ENCODE results near the gene TEX14. TPM values are rescaled to one million over a fixed set of nuclear protein-coding genes. Genes with fewer than 3 reads are reported as not detected.
"Not testable (repeated sequence)": the region's sequence is repeated elsewhere in the genome, so short reads cannot be mapped to it uniquely, and the experiment has no call there.

TEX14 gene
- total RNA-seq, 1 donor from 2014 or later: 0.15 TPM

DNA sequence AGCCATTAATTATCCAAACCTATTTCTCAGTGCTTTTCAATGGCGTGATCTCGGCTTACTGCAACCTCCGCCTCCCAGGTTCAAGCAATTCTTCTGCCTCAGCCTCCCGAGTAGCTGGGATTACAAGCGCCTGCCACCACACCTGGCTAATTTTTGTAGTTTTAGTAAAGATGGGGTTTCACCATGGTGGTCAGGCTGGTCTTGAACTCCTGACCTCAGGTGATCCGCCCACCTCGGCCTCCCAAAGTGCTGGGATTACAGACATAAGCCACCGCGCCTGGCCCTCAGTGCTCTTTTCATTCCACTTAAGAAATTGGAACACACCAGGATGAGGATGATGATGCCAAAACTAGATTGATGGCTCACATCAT lies 32.1 kb downstream of the TEX14 start:
- intact Hi-C loops (cut with micrococcal nuclease); DNase-seq; ATAC-seq: not testable (repeated sequence)

DNA sequence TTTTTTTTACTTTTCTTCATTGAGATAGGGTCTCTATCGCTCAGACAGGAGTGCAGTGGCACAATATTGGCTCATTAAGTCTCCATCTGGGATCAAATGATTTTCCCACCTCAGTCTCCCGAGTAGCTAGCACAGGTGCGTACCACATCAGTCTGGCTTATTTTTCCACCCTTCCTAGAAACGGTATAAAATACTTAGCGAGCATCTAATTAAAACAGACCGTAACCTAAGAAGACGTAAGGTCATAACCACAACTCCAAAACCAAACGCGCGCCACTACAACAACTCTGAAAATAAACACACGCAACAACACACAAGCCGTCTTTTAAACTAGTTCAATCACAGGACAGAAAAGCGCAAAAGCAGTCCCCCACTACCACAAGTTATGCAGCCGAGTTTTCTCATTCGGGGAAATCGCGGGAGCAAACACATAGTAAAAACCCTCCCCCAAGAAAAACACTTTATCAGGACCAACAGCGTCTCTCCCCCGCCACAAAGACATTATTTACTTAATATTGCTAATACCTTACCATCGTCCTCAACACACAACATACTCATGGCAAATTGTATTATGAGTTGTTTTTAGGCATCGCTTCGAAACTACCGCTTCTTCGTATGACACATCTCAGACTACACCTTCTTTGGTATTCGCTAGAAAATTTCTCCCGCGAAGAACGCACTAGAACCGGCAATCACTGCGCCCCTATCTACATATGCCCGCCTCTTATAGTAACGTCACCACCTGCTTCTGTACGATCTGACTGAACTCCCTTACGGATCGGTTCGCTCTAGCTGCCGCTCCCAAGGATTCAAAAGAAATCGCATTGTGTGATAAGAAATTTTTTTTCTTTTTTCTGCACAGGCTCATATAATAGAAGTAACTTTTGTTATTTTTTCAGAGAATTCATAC lies 32.8 kb downstream of the TEX14 start:
- peak; percentile 97 for ATAC-seq
- DNase-seq: peak; percentile 50
- intact Hi-C loops (cut with micrococcal nuclease): no loop called here

DNA sequence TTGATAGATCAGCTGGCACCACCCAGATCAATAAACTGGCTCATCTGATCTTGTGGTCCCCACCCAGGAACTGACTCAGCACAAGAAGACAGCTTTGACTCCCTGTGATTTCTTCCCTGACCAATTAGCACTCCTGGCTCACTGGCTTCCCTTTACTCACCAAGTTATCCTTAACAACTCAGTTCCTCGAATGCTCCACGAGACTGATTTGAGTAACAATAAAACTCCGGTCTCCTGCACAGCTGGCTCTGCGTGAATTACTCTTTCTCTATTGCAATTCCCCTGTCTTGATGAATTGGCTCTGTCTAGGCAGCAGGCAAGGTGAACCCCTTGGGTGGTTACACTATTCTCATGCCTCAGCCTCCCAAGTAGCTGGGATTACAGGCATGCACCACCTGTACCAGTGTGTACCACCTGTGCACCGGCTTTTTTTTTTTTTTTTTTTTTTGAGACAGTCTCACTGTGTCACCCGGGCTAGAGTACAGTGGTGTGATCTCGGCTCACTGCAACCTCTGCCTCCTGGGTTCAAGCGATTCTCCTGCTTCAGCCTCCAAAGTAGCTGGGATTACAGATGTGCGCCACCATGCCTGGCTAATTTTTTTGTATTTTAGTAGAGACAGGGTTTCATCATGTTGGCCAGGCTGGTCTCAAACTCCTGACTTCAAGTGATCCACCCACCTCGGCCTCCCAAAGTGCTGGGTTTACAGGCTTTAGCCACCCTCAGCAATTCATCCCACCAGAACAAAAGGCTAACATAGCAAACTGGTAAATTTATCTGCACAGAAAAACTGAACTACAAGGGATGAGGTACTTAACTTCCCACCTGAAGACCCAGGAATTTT lies 33.7 kb downstream of the TEX14 start:
- ATAC-seq; DNase-seq; intact Hi-C loops (cut with micrococcal nuclease): not testable (repeated sequence)

DNA sequence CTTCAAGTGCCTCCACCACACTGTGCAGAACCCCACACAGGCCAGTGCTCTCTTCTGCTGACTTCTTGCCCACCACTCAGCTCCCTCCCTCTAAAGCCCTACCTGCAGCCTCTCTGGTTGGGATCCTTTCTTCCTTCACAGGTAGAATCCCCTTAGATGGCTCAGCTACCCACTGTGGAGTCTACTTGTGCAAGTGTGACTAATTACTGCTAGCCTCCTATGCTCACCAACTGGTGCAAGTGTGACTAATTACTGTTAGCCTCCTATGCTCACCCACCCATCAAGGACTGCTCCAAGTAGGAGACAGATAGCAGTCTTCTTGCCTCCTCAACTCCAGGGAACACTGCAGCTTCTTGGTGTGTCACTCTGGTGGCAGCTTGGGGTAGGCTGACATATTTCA lies 43.6 kb downstream of the TEX14 start:
- DNase-seq: no peak
- no peak for ATAC-seq
- intact Hi-C loops (cut with micrococcal nuclease): no loop called here

DNA sequence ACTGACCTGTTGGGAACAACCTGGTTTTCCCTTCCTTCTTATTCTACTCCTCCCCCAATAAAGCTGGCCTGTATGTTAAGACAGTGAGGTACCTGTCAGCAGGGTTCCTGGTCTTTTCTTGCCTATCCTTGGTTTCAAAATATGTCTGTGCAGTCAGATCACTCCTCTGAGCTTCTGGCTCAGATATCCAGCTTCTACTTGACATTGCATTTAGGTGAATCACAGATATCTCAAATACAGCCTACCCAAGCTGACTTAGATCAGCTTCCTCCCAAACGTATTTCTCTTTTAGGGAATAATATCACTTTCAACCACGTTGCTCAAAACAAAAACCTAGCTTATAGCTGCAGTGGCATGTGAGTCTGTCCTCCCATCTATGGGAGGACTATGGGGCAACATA lies 48.7 kb downstream of the TEX14 start:
- DNase-seq (no peak), ATAC-seq (no peak)
- intact Hi-C loops (cut with micrococcal nuclease): no loop called here

DNA sequence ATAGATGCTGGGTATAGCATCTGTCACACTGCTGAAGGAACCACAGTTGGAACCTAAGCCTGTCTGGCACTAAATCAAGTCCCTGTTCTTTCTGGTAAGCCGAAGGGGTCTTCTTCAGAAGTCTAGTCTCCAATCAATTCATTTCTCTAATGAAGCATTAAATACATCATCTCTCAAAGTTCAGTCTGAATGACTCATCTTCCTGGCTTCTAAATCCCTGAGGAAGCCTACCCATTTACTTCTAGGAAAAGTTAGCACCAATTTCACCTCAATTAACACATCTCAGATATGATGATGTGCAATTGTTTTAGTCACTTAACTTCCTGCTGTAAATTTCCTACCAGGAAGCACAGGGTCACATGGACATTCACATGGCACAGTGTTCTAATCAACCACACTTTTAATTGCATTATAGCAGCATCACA lies 49.9 kb downstream of the TEX14 start:
- no peak for ATAC-seq
- intact Hi-C loops (cut with micrococcal nuclease): no loop called here

DNA sequence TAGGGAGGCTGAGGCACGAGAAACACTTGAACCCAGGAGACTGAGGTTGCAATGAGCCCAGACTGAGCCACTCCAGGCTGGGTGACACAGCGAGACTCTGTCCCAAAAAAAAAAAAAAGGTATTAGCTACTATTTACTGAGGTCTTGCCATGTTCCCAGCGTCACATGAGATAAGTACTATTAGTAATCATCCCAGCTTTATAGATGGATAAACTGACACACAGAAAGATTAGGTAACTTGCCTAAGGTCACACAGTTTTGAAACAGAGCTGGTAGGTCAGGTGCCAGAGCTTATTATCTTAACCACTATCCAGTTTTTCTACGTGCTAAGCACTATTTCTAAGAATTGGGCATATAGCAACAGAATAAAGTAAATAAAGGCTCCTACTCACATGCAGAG lies 51.6 kb downstream of the TEX14 start:
- intact Hi-C loops (cut with micrococcal nuclease): no loop called here
- ATAC-seq (no peak), DNase-seq (no peak)

More for the DNA sequence above, 49.9 kb downstream of the TEX14 start:
- DNase-seq: no peak

DNA sequence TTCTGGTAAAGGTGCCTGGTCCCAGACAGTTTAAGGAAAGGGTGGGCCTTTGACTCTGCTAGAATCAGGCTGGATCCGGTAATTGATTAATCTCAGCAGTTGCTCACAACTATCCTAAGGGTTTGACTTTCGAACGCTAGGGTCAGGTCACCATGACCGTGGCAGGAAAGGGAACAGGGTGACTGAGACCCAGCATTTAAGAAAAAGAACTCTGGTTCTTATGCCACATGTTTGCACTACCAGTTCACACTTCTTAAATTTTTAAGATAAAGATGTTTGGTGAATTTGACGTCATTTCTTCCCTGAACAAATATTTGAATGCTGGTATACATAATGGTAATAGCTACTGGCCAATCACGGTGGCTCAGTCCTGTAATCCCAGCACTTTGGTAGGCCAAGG lies 52.2 kb downstream of the TEX14 start:
- no peak for ATAC-seq
- intact Hi-C loops (cut with micrococcal nuclease): no loop called here
- DNase-seq: no peak

DNA sequence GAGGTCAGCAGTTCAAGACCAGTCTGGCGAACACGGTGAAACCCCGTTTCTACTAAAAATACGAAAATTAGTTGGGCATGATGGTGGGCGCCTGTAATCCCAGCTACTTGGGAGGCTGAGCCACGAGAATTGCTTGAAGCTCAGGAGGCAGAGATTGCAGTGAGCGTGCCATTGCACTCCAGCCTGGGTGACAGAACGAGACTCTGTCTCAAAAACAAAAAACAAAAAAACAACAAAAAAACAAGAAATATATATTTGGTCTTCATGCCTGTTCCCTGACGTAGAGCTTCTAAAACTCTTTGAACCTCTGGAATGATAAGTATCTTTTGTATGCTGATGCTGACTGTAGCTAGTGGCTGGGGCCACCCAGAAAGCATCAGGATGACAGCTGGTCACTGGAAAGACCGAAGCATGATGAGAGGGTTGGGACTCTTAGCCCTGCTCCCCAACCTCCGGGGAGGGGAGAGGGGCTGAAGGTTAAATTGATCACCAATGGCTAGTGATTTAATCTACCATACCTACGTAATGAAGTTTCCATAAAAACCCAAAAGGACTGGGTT lies 54.8 kb downstream of the TEX14 start:
- intact Hi-C loops (cut with micrococcal nuclease): no loop called here
- no peak for DNase-seq
- no peak for ATAC-seq

DNA sequence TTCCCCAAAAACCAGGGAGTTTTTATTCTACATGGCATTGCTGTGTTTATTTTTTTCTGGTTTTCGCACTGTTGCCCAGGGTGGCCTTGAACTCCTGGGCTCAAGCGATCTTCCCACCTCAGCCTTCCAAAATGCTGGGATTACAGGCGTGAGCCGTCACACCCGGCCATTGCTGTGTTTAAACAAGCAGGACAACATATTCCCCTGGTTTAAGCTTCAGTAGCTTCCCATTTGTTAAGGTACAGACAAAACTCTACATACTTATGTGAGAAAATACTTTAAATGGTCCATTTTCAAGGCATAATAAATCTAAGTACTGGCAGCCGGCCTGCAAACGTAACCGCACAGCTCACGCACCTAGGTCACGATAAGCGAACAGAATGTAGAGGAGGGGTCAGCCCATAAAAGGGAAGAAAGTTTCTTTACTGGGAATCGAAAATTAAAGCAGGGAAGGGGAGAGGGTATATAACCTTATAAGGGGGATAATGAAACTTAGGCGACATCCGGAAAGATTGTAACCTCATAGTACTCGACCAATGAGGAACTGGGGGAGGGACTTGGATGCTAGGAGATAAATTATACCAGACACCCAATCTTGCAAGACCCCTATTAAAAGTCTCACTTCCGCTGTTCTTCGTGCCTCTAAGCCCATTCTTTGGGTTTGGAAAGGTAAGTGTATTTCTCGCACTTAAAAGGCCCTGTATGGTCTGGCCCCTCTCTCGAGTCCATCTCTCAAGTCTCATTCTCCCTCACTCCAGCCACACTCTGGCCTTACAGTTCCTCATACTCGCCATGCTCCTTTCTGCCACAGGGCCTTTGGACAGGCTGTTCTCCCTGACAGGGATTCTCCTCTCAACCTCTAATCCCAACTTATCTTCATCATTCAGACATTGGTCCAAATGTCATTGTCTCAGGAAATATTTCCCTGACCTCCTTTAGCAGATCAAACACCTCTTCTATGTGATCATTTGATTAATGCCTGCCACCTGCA lies 59.2 kb downstream of the TEX14 start:
- intact Hi-C loops (cut with micrococcal nuclease): no loop called here
- DNase-seq (no peak), ATAC-seq (no peak)

DNA sequence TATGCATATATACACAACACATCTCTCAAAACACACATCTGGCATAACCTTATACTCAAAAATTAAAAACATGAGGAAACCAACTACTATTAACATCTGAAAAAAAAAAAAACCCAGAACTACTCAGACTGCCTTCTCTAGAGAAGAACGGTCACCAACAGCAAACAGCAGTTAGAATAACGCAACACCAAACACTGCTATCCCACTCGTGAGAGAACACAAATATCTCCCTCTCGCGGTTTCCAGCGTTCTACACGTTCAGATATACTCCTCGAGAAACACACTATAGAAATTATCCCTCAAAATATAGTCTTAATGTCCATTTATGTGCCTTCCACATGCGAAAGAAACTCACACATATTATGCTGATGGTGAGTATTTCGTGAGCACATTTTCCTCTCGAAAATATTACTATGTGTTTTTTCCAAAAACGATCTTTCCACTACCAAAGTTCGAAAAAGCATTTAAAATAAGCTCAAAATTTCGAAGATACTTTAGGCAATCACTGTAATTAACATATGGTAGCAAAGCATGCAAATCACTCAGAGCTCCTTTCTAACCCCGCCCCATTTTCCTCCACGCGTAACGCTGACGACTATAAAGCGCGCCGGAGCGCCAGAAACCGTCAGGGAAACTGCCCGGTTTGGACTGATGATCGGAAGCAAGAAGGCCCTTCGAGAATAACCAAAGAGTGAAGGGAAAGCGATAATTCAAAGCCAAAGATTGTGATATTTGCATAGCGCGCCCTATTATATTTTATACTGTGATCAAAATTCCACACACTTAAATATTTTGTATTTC lies 60.1 kb downstream of the TEX14 start:
- peak; percentile 97 for ATAC-seq
- peak; percentile 93 for DNase-seq
- intact Hi-C loops (cut with micrococcal nuclease): no loop called here

DNA sequence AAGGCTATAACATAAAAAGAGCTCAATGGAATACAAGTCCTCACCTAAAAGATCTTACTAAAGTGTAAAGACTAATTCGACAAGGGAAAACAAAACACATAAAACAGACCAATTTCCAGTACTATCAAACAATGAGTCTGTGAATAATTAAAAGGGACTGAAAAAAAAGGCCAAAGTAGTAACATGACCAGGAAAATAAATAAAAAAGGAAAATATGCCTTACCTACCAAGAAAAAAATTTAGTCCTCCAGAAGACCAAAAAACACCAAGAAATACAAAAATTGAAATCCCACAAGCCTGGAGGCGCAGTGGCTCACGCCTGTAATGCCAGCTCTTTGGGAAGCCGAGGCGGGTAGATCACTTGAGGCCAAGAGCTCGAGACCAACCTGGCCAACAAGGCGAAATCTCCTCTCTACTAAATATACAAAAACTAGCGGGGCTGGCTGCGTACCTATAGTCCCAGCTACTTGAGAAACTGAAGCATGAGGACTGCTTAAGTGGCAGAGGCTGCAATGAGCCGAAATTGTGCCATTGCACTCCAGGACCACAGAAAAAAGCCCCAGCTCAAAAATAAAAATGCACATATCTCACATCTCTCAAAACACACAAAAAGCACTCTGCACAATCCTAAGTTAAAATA lies 60.8 kb downstream of the TEX14 start:
- peak; percentile 12 for ATAC-seq
- no peak for DNase-seq
- intact Hi-C loops (cut with micrococcal nuclease): no loop called here

DNA sequence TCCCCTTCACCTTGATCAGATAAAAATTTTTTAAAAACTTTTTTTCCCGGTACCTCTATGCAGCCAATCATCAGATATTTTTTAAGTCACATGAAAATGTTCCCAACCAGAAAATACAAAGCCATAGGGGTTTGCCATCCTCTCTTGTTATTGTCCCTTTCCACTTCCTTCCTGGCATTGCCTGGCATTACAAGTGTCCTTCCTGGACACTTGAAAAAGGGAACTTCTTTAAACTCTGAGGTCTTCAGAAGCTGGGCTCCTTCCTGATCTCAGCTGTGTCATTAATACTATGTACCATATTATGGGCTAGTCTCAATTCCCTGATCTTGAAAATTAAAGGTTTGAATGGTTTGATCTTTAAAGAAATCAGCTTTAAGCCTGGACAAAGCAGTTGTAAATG lies 64.9 kb downstream of the TEX14 start:
- intact Hi-C loops (cut with micrococcal nuclease): no loop called here
- DNase-seq (no peak), ATAC-seq (no peak)

DNA sequence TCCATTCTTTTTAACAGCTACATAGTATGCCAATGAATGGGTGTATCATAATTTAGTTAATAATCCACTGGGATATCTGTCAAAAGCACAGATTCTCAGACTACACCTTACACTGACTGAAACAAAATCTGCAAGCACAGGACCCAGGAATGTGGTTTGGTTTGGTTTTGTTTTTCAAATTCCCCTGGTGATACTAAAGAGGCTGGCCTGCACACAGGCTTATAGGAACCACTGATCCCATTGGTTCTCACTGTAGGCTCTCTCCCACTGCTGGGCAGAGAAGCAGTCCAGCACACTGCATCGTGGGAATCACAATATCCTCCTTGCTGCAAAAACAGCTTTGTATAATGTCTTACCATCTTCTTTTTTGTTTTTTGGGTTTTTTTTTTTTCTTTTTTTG lies 67.1 kb downstream of the TEX14 start:
- ATAC-seq (no peak), DNase-seq (no peak)
- intact Hi-C loops (cut with micrococcal nuclease): no loop called here

DNA sequence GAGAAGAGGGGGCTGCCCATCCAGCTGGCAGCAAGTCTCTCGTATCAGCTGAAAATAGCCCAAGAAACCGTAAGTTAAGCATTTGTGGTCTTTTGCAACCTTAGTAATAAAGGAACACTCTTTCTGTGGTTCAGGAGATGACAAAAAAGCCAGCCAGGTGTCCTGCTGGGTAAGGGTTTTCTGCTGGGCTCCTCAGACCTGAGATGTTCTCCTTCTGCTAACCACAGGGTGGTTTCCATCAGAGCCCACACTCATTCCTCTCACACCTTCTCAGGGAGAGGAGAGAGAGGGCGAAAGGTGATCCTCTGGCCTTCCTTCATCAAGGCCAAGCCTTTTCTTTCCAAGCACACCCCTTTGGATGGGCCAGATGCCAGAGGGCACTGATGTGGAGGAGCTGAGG lies 70.7 kb downstream of the TEX14 start:
- DNase-seq (no peak), ATAC-seq (no peak)

DNA sequence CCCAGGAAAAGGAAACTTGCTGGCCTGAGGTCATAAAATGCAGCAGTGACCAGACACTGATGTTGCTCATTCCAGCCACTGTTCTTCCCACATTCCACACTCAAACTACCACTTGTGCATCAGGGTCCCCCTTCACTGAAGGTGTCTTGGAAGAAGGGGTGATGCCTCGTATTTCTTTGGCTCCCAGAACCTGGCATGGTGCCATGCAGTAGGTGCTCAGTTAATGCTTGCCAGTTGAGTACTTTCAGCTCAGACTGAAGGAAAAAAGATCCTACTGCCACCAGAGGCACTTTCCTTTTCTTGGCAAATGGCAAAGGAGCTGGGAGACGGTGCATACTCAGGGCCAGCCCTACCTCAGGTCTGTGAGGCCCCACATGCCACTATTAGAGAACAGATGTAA lies 73.5 kb downstream of the TEX14 start:
- DNase-seq: no peak
- no peak for ATAC-seq
- intact Hi-C loops (cut with micrococcal nuclease): no loop called here

More for the DNA sequence above, 70.7 kb downstream of the TEX14 start:
- intact Hi-C loops (cut with micrococcal nuclease): no loop called here

DNA sequence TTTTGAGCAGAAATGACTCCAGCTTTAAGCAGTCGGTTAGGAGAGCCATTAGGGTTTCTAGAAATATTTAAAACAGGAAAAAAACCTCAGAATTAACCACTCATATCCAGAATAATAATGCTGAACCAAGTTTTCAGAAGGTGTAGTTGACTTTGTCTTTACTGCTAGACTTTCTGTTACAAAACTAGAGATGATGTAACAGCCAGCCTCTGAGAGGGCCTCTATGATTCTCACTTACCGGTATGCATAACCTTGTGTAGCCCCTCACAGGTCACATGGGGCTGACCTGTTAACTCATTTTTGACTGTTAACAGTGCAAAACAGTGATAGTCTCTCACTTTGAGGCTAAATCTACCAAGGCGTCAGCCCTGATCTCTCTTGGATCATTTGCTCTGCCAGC lies 74.3 kb downstream of the TEX14 start:
- intact Hi-C loops (cut with micrococcal nuclease): no loop called here
- ATAC-seq: no peak
- DNase-seq: no peak
